Raji (cell line): Measurements from ENCODE around the gene SIVA1.

ENCODE experiments used
- POLR2A ChIP-seq: IDR thresholded peaks from 2 replicates; pipeline ENCODE4 v1.6.1; 2011; ENCODE audit warnings: low read depth, low read length, control low read depth; ENCODE audit not compliant: insufficient read depth

Gene SIVA1

GRCh38 chr14:104788161-104788818 is 35.3 kb downstream of the SIVA1 start:
- TF ChIP-seq POLR2A: no peak

DNA sequence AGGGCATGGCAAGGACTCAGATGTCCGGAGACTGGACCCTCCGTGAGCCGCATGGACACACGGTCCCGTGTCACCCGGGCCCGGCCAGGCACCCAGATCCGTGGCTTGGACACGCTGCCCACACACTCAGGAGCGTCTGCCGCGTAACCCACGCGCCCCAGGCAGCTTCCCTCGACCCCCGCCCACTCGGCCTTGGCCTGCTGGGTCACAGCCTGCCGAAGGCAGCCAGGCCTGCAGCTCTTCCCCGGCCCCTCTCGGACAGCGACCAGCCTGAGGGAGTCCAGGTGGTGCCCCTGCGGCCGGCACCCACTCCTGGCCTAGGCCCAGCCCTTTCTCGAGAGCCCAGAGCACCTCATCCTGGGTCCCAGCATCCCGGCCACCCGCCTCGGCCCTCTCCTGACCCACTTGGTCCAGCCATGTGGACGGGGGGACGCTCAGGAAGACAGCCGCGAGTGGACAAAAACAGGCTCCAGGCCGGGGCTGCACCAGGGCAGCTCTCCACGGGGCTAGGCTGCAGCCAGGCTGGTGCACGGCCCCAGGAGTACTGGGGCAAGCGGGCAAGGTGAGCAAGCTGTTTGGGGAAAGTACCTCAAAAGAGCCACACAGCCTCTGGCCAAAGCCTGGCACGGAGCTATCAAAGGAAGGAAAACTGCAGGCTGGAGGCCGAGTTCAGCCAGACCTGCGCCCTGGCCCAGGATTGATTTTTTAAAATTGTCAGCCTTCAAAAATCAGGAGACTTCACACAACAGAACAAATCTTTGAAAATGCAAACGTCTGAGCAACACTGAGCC is 36.1 kb downstream of the SIVA1 start:
- TF ChIP-seq POLR2A: no peak

DNA sequence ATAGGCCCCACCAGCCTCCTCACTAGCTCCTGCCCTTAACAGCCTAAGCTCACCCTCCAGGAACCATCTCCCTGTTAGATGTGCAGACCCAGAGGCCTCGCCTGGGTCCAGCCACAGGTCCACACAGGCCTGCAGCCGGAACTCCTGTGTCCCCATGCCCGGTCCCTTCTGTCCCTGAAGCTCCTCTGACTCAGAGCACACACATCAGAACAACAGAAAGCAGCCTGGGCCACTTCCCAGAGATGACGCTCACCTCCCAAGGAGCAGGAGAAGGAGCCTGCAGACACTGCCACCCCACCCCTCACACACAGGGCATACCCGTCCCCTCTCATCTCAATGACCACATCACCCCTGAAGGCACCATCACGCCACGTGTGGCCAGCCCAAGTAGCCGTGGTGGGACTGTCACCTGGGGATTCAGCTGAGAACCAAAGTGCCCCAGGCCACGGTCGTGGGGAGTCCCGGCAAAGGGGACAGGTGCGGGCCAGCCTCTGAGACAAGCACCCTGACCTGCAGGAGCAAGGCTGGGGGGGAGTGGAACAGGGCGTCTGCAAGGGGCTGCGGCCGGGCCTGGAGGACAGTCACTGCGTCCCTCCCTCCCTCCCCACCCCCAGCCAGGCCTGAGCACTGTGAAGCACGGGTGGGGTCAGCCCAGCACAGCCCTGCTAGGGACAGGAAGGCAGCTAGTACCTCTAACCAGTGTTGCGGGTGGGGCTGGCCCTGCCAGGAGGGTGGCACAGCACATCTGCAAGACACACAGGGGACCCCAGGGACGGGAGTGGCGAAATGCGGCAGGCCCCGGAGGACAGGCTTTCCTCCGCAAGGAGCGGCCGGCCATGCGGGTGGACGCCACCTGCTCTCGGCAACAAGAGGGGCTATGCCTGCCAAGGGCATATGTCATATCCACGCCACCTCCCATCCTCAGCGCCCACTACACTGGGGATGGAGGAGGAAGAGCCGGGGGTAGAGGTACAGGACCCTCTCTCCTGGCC is 37.1 kb downstream of the SIVA1 start:
- TF ChIP-seq POLR2A: no peak

DNA sequence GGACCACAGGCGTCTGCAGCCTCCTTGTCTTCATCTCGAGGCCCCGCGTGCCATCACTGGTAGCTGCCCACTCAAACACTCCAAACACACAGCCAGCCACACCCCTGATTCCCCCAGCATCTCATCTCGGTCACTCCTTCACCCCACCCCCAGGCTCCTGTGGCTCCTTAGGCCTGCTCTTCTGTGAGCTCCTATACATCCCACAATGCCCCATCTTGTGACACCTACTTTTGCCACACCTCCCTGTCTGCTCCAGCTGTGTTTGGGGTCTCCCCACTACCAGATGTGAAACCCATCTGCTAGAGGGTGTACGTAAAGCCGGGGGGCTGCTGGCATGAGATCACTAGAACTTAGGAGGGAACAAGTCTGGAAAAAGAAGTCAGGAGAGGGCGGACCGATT is 38.5 kb downstream of the SIVA1 start:
- no peak for TF ChIP-seq POLR2A

DNA sequence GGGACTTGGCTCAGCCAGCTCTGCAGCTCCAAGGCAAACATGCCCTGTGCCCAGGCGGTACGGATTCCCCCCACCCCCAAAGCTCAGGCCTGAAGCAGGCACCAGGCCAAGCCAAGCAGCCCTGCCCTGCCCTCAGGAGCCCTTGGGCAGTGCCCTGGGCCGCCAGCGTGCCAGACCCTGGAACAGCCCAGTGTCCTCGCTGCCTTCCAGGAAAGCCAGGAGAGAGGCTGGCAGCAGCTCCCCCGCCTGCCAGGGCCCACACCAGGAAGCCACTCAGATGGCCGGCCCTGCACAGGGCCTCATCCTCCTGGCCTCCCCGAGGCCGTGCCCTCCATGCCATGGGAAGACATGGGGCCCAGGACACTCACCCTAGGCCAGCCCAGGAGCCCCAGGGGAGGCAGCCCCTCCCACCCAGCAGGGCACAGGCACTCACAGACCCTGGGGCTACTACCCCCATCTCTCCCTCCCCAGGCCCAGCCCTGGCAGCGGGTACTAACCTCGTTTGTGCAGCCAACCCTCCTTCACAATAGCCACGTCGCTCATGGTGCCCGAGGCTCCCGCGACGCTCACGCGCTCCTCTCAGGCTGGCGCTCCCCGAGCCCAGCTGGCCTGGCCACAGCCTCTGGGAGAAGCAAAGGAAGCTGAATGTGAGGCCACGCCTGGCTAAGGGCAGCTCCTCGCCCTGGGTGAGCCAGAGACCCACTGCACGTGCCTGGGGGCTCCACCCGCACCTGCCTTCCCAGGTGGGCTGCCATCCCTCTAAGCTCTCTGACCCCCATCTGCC is 39.3 kb downstream of the SIVA1 start:
- TF ChIP-seq POLR2A: no peak

- no peak for TF ChIP-seq POLR2A
These were observed 40.2 kb downstream of the SIVA1 start for GRCh38 chr14:104792945-104793702.

DNA sequence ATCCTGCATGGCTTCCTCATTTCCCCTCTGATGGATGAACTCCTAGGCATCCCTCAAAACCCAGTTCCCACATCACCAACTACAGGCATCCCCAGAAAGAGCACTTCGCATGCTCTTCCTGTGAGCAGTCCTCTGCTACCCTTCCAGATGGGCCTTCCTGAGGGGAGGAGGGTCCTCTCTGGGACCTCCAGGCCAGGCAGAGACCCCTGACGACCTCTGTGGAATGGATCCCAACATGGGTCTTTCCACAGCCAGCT is 40.7 kb downstream of the SIVA1 start:
- TF ChIP-seq POLR2A: no peak

DNA sequence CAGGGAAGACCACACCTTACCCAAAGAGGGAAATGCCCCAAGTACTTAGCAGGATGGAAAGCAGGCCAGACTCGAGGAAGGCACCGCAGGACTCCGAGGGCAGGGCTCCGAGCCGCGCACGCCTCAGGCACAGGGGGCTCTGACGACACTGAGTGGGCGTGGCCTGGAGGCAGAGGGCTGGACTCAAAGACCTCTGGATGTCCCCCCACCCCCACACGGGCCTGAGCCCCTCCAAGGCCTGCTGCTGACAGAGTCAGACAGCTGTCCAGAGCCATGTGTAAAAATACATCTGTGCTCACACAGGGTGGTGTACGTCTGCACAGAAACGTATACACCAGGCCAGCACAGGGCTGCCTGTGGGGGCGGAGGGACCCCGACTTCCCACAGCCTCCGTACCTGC is 41.2 kb downstream of the SIVA1 start:
- TF ChIP-seq POLR2A: no peak; the same call in 1 of the 2 replicates

DNA sequence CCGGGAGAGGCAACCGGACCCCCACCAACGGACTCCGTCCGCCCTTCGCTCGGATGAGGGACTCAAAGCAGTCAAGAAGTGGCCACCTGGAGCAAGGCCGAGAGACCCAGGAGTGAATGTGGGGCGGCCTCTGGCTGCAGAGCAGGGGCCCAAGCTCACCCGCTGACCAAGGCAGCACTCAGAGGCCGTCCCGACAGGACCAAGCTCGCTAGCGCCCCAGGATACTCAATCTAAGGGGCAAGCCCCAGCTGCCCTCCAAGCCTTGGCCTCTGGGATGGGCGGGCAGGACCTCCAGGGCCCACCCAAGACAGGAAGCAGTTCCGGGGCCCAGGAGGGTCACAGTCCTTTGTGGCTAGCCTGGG is 41.7 kb downstream of the SIVA1 start:
- no peak; the same call in 1 of the 2 replicates for TF ChIP-seq POLR2A

DNA sequence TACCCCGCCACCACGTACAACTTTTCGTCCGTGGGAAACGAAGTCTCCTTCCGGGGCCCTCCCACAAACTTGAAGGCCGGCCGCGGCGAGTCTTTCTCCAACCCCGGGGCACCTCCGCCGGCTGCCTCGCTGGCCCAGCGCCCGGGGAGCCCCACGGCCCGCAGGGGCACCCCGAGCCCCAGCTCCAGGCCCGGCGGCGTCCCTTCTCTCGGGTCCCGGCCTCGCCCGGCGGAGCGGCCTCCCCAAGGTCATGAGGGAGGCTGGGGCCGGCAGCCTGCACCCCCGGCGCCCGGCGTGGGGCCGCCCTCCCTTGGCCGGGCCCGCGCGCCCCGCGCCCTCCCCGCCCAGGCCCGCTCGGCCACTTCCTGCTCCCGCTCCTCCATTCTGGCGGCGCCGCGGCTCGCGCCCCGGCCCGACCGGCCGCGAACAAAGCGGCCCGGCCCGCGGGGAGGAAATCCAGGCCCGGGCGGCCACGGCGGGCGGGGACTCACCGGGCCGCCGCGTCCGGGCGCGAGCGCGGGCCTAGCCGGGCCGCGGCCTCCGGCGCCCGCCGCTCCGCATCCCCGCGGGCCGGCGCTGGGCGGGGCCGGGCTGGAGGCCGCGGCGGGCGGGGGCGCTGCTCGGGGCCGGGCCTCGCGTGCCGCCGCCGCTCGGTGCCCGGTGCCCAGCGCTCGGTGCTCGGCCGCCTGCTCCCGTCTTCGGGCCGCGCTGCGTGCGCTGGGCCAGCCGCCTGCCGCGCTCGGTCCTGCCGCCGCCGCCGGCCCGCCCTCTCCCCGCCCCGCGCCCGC is 42.2 kb downstream of the SIVA1 start, which contains the start of gene AKT1:
AKT1 (minus strand) TSS at position 756 of the 788 bp plus-strand sequence. CDS start 3,105 bp downstream, outside the sequence.
- TF ChIP-seq POLR2A: 0 out of 2 replicates have a peak, but pooled peaks have one; percentile 26

GRCh38 chr14:104795781-104796686 is 43.1 kb downstream of the SIVA1 start:
- TF ChIP-seq POLR2A: peak; percentile 75

DNA sequence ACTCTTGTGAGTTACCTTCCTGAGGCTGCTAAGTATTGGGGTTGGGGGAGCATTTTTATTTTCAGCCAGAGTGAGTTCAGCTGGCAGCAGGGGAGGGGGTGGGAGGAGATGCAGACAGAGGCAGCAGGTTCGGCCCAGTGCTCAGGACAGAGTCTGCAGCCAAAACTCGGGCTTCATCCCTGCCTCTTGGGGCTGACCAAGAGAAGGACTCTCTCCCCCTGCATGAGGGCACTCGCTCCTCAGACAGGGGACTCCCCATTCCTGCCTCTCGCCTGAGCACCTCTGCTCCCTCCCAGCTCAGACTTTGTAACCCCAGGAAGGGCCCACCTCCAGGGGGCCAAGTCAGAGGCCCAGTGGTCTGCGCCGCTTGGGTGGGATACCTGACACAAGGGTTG is 43.7 kb downstream of the SIVA1 start:
- no peak for TF ChIP-seq POLR2A
